SK-N-SH treated with all-trans-retinoic acid at 6 μM for 48 hours (cell line): Measurements from ENCODE around the gene KIAA1217.

Source experiments
- ARNTL ChIP-seq: fragments of 450-650 bp; formaldehyde crosslinking; IDR thresholded peaks from 2 replicates; pipeline ENCODE4 v1.5.0; 2020; ENCODE audit warnings: low read depth, mild to moderate bottlenecking, moderate library complexity, borderline replicate concordance
- TCF4 ChIP-seq: fragments of 250-450 bp; sonication (Bioruptor Pico); IDR thresholded peaks from 2 replicates; pipeline ENCODE4 v1.8.0; 2021; ENCODE audit warnings: mild to moderate bottlenecking, moderate library complexity, borderline replicate concordance
- ZC3H10 ChIP-seq: fragments of 250-450 bp; sonication (Bioruptor Pico); IDR thresholded peaks from 2 replicates; pipeline ENCODE4 v1.5.1; 2021; ENCODE audit warnings: mild to moderate bottlenecking, moderate library complexity
- TF ChIP-seq, protein P1 (sequence below): fragments of 250-450 bp; sonication (Bioruptor Pico); IDR thresholded peaks from 2 replicates; pipeline ENCODE4 v1.5.1; 2020; ENCODE audit warnings: low read depth, mild to moderate bottlenecking, moderate library complexity

DNA sequence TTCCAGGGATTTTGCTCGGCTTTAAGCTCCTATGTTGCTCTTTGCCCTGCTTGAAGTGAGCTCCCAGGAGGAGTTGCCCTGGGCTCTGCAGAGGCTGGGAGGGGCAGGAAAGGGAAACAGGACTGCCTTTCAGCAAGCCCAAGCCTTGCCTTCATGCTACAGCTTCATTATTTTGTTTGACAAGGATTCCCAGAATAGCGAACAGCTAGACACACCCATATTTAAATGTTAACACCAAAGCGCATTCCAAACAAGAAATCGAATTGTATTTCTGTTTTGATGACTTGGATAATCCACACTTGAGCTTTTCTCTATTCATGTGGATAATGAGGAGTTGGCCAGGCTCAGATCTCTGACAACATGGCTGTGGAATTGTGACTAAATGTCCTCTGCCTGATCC lies 6.3 kb downstream of the KIAA1217 start:
- TF ChIP-seq ZC3H10 (CRISPR knock-in tag) (no peak), ARNTL (CRISPR knock-in tag) (no peak), TCF4 (no peak)
- TF ChIP-seq, protein P1, sequence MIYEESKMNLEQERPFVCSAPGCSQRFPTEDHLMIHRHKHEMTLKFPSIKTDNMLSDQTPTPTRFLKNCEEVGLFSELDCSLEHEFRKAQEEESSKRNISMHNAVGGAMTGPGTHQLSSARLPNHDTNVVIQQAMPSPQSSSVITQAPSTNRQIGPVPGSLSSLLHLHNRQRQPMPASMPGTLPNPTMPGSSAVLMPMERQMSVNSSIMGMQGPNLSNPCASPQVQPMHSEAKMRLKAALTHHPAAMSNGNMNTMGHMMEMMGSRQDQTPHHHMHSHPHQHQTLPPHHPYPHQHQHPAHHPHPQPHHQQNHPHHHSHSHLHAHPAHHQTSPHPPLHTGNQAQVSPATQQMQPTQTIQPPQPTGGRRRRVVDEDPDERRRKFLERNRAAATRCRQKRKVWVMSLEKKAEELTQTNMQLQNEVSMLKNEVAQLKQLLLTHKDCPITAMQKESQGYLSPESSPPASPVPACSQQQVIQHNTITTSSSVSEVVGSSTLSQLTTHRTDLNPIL: no peak
